Heart left ventricle (tissue), 16 donors: ENCODE data around the gene ZYX. TPM values are rescaled to one million over a fixed set of nuclear protein-coding genes. Genes with fewer than 3 reads are reported as not detected.
"Not testable (repeated sequence)": the region's sequence is repeated elsewhere in the genome, so short reads cannot be mapped to it uniquely, and the experiment has no call there.

Experiments
- ATAC-seq, 4 donors: fragments of 200-7000 bp; cut with Tn5 transposase; one replicate each; pipeline ENCODE4 v1.9.1; 2020 to 2022; ENCODE audit warnings: moderate library complexity in 4 of 4, mild to moderate bottlenecking in 3 of 4, moderate number of reproducible peaks in 1 of 4
- DNase-seq, 5 donors: peaks; one replicate each; pipeline ENCODE4 v3.0.0-alpha.2; 2020
- H3K27ac ChIP-seq, 12 donors: fragments of 200-600 bp; sonication (generic) in 4 of 12; one replicate each; pipeline versions ENCODE4 v1.5.0 to v1.8.0; 2016 to 2022; ENCODE audit warnings: mild to moderate bottlenecking in 2 of 12
- H3K27me3 ChIP-seq, 9 donors: fragments of 200-600 bp; sonication (generic) in 2 of 9; one replicate each; pipeline versions ENCODE4 v1.5.1 to v1.8.0; 2016 to 2022; ENCODE audit warnings: mild to moderate bottlenecking in 3 of 9
- H3K36me3 ChIP-seq, 9 donors: fragments of 200-600 bp; sonication (generic) in 2 of 9; one replicate each; pipeline versions ENCODE4 v1.5.0 to v1.8.0; 2018 to 2022; ENCODE audit warnings: mild to moderate bottlenecking in 2 of 9
- H3K4me1 ChIP-seq, 12 donors: fragments of 200-600 bp; sonication (generic) in 4 of 12; one replicate each; pipeline versions ENCODE4 v1.5.0 to v1.8.0; 2016 to 2022; ENCODE audit warnings: mild to moderate bottlenecking in 3 of 12
- H3K4me3 ChIP-seq, 12 donors: fragments of 200-600 bp; sonication (generic) in 4 of 12; one replicate each; pipeline versions ENCODE4 v1.5.0 to v1.8.0; 2017 to 2022; ENCODE audit warnings: mild to moderate bottlenecking in 9 of 12, moderate library complexity in 4 of 12
- H3K9me3 ChIP-seq, 12 donors: fragments of 200-600 bp; sonication (generic) in 4 of 12; one replicate each; pipeline versions ENCODE4 v1.5.0 to v1.8.0; 2016 to 2022; ENCODE audit warnings: mild to moderate bottlenecking in 1 of 12
- POLR2A ChIP-seq, 2 donors: fragments of 450-650 bp; IDR thresholded peaks; one replicate each; pipeline ENCODE4 v1.6.1; 2017; ENCODE audit warnings: antibody characterized with exemption in 2 of 2, mild to moderate bottlenecking in 2 of 2, moderate library complexity in 2 of 2
- WGBS, 4 donors: extraction: QIAGEN DNeasy Blood & Tissue Kit in 2 of 4; methylation state at CpG; one replicate each; pipeline versions ENCODE4 v1.1.5 to v1.1.7; 2013 to 2018; 5-methylcytosine and 5-hydroxymethylcytosine counted together
- intact Hi-C, 10 donors: fragments of 100-400 bp; cut with DNase I; formaldehyde crosslinking; loops; one replicate each; pipeline versions ENCODE4 v1.11.1 to v1.14.2; 2022
- polyA plus RNA-seq, 2 donors: library from polyadenylated mRNA; stranded (reverse); fragments of 200-250 nt; gene quantifications; one replicate each; pipeline ENCODE4 v1.2.3, GENCODE V29; 2013
- total RNA-seq, 9 donors: library from RNA; depleted of rRNA in 2 of 9; stranded (reverse); fragments of >200 nt in 2 of 9; fragmentation: NEBNext Ultra II Directional in 3 of 9; extraction: Animal tissue kit (Norgen Biotek cat#: 25700) in 3 of 9; gene quantifications; one replicate each; pipeline versions ENCODE4 v1.1.0 to v1.2.4, GENCODE V29; 2016 to 2023
- TF ChIP-seq, protein P1 (sequence below), 12 donors: fragments of 200-600 bp; sonication (generic) in 4 of 12; IDR thresholded peaks; one replicate each; pipeline versions ENCODE4 v1.5.0 to v1.8.0; 2018 to 2022; ENCODE audit warnings: antibody characterized with exemption in 12 of 12, mild to moderate bottlenecking in 5 of 12
- donor health status: ischemic (EF 13 %, LVEDD 7.1; RV severe dilation, severe dysfunction).
- donor health status: healthy with polysubstance abuse.
- donor health status: DM: no; HTN: yes; CAD: no.
- donor health status: DM: no; HTN: no; CAD: no.
- donor health status: ischemic (EF 25% LVEDD 6.9; RV normal size, moderate dysfunction).
- donor health status: ischemic (EF 25% LVEDD 5.7; RV mildly dilated, moderate dysfunction).
- donor health status: healthy.
- donor health status: DM: yes; HTN: yes; CAD: no.
- donor health status: ischemic (EF 35%, LVEDD 5.7; RV mildly dilated, moderate dysfunction).
- donor health status: nonischemic (EF 11% LVEDD 7.7; RV severe dilation, severe dysfunction).
- donor health status: DM: yes; HTN: yes; CAD: no.
- donor health status: PGD.
- donor health status: ischemic (EF 29% LVEDD 5.4; RV normal size, mild dysfunction).
- donor health status: nonischemic (EF 23%, LVEDD 6.1; RV moderate dilation, normal function).

Gene ZYX
- total and polyA plus RNA-seq, 11 donors: 55.9 to 217 (median 79.4) TPM

DNA sequence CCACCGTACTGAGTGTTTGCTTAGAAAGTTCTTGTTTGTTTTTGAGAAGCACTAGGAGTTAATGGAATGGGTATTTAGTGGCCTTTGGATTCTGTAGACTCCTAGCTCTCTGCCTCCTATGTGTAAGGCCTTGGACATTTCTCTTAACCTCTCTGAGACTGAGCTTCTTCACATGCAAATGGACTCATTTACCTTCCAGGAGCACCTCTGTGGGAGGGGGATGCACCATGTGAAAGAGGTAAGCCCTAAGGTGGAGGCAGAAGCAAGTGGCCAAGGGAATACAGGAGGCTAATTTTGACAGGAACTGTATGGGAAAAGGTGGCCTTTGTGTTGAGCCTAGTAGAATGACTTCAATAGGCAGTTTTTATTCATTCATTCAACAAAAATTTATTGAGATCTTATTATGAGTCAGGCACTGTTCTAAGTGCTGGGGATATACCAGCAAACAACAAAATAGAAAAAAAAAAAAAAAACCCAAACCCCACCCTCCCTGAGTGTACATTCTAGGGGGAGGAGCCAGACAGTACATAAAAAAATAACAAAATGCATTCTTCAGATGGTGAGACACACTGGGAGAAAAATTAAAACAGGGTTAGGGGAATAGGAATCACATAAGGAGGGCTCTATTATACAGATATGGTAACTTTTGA lies 36.7 kb downstream of the ZYX start:
- Histone ChIP-seq H3K4me3 (no peak overlapping the region), H3K27me3 (peaks cover 0 to 30% (median 0%) of the 10 kb centered on the region in 9 donors), H3K4me1 (peaks cover 0 to 14% (median 0%) of the 10 kb centered on the region in 12 donors), H3K27ac (no peak overlapping the region), H3K36me3 (no peaks in the 10 kb centered on the region), H3K9me3 (peaks cover 0 to 4% (median 0%) of the 10 kb centered on the region in 12 donors)
- no peak for DNase-seq
- TF ChIP-seq, protein P1, sequence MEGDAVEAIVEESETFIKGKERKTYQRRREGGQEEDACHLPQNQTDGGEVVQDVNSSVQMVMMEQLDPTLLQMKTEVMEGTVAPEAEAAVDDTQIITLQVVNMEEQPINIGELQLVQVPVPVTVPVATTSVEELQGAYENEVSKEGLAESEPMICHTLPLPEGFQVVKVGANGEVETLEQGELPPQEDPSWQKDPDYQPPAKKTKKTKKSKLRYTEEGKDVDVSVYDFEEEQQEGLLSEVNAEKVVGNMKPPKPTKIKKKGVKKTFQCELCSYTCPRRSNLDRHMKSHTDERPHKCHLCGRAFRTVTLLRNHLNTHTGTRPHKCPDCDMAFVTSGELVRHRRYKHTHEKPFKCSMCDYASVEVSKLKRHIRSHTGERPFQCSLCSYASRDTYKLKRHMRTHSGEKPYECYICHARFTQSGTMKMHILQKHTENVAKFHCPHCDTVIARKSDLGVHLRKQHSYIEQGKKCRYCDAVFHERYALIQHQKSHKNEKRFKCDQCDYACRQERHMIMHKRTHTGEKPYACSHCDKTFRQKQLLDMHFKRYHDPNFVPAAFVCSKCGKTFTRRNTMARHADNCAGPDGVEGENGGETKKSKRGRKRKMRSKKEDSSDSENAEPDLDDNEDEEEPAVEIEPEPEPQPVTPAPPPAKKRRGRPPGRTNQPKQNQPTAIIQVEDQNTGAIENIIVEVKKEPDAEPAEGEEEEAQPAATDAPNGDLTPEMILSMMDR (IDR thresholded peaks at IDR 0.05): no peak
- no peak for TF ChIP-seq POLR2A (IDR thresholded peaks at IDR 0.05)
- intact Hi-C loops: loop anchor here (2.0 to 10.0 kb wide), 12 partner anchors 36 to 177 kb away; partner anchors contain the start of genes ZYX (in 3 of the 10), FAM131B (in 2 of the 10) and CLCN1 (in 1 of the 10)
- no peak for ATAC-seq
- 22 to 57% (median 45%) methylated on average over 1 of the region's 1 CpG for WGBS, 4 donors

DNA sequence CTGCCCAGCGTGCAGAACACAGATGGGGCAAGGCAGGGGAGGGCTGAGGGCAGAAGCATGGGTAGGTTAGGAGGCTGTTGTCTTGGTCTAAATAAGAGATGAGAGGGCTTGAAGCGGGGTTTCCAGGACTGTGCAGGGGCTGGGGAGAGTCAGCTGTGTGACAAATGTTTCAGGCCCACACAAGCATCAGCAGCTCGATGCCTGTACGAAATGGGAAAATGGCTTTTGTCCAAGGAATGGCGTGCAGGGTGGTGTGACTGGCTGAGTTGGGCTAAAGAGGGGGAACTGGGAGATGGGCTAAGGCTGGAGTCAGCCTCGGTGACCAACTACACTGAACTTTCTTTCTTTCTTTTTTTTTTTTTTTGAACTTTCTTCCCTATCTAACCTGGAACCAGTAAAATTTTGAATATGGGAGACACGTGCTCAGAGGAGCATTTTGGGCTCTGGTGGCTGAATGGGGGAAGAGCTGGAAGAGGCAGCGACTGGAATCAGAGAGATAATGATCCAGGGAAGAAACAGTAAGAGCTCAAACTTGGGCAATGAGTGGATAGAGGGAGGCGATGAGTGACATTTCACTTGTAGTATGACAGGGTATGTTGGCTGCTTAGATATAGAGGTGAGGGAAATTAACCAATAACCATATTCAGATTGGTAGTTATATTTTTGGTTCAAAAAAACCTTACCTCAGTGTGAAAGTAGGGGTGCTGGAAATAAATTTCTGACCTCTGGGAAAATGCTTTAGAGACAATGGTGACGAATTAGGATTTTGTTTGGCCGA lies 37.7 kb downstream of the ZYX start:
- TF ChIP-seq, protein P1 (IDR thresholded peaks at IDR 0.05): no peak
- TF ChIP-seq POLR2A (IDR thresholded peaks at IDR 0.05): no peak
- WGBS, 4 donors: 83 to 87% (median 86%) methylated on average over 11 of the region's 11 CpGs
- ATAC-seq: no peak

DNA sequence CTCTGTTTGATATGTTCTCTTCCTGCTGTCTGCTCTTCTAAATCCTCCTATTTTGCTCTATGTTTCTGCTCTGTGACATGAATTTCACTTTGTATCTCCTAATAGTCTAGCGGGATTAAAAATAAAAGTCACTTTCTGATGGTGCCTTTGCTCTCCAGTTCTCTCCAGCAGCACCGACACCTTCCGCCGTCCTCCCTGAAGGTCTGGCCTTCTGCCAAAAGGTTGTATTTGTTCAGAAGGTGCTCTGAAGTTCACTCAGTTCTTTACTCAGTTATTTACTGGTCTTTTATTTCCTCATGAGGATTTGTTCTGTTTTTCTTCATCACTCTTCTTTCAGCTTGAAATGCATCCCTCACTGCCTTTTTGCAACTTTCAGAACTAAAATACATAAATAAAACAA lies 38.7 kb downstream of the ZYX start:
- Histone ChIP-seq H3K4me1 (peaks cover 0 to 6% (median 0%) of the 10 kb centered on the region in 12 donors), H3K27me3 (peaks cover 0 to 22% (median 0%) of the 10 kb centered on the region in 9 donors), H3K9me3 (peaks cover 0 to 4% (median 0%) of the 10 kb centered on the region in 12 donors), H3K27ac (no peak overlapping the region), H3K36me3 (no peaks in the 10 kb centered on the region), H3K4me3 (no peak overlapping the region)
- DNase-seq (no peak), ATAC-seq (no peak)
- 31 to 32% (median 31%) methylated on average over 4 of the region's 4 CpGs for WGBS, 4 donors
- no peak for TF ChIP-seq POLR2A (IDR thresholded peaks at IDR 0.05)
- TF ChIP-seq, protein P1 (IDR thresholded peaks at IDR 0.05): no peak
- intact Hi-C loops: loop anchor here in 8 of 10 donors (5.0 to 10.0 kb wide), 10 partner anchors 38 to 178 kb away; partner anchors contain the start of genes FAM131B (in 2 of the 8), CLCN1 (in 1 of the 8) and ZYX (in 1 of the 8)

More for the DNA sequence above, 37.7 kb downstream of the ZYX start:
- Histone ChIP-seq H3K27me3 (peaks cover 0 to 22% (median 0%) of the 10 kb centered on the region in 9 donors), H3K4me3 (no peak overlapping the region), H3K27ac (no peak overlapping the region), H3K36me3 (no peaks in the 10 kb centered on the region), H3K9me3 (peaks cover 0 to 4% (median 0%) of the 10 kb centered on the region in 12 donors), H3K4me1 (peaks cover 0 to 6% (median 0%) of the 10 kb centered on the region in 12 donors)
- DNase-seq: no peak
- intact Hi-C loops: loop anchor here in 8 of 10 donors (5.0 to 10.0 kb wide), 9 partner anchors 37 to 177 kb away; partner anchors contain the start of genes FAM131B (in 2 of the 8), CLCN1 (in 1 of the 8) and ZYX (in 1 of the 8)

DNA sequence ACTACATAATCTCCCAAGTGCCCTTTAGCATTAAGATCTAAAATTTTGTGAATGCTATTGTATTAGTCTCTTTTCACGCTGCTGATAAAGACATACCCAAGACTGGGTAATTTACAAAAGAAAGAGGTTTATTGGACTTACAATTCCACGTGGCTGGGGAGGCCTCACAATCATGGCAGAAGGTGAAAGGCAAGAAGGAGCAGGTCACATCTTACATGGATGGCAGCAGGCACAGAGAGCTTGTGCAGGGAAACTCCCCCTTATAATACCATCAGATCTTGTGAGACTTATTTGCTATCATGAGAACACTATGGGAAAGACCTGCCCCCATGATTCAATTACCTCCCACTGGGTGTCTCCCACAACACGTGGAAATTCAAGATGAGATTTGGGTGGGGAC lies 39.5 kb downstream of the ZYX start:
- H3K27ac ChIP-seq, H3K4me1 ChIP-seq, H3K4me3 ChIP-seq, ATAC-seq, H3K9me3 ChIP-seq, DNase-seq, H3K36me3 ChIP-seq: not testable (repeated sequence)
- intact Hi-C loops: loop anchor here in 1 of 10 donors (10.0 kb wide), 1 partner anchor 74 kb away; no protein-coding TSS in a partner anchor
- peaks cover 0 to 22% (median 0%) of the 10 kb centered on the region in 9 donors for H3K27me3 ChIP-seq
- 57 to 65% (median 60%) methylated on average over 3 of the region's 3 CpGs for WGBS, 4 donors
